HG03354 (cell line): Measurements from ENCODE around the gene DPP9.
A peak's percentile ranks its signal among the peaks of the same experiment; 100 is the strongest.
"Not testable (repeated sequence)": the region's sequence is repeated elsewhere in the genome, so short reads cannot be mapped to it uniquely, and the experiment has no call there.

Experiments used
- ATAC-seq: cut with Tn5 transposase; IDR thresholded peaks from one replicate; pipeline ENCODE4 v1.9.1; 2021; ENCODE audit warnings: mild to moderate bottlenecking; ENCODE audit not compliant: unreplicated experiment, poor library complexity, severe bottlenecking

DPP9 gene

DNA sequence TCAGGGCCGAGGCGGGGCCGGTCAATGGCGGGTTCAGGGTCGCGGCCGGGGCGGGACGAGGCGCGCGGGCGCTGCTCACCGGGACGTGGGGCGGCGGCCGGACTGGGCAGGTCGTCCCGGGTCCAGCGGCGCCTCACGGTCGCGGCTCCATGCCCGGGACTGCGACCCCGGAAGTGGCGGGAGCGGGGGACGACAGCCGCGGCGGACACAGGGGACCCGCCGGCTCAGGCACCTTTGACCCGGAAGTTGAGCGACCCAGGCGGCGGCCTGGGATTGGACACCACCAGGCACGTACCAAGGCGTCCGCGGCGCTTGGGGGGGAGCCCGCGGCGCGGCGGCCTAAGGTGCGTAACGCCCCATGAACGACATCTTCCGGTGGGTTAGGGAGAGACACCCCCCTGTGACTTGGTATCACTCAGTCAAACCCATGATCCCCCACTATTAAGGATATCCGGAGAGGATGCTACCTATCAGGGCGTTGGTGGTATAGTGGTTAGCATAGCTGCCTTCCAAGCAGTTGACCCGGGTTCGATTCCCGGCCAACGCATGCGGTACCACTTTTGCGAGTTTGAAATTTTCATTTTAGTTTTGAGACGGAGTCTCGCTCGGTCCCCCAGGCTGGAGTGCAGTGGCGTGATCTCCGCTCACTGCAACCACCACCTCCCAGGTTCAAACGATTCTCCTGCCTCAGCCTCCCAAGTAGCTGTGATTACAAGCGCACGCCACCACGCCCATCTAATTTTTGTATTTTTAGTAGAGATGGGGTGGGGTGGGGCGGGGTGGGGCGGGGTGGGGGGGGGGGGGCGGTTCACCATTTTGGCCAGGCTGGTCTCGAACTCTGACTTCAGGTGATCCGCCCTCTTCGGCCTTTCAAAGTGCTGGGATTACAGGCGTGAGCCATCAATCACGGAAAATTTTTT is at the start of gene DPP9:
DPP9 (minus strand) TSS at position 248 of the 920 bp plus-strand sequence. CDS start 3,936 bp downstream, outside the sequence.
- ATAC-seq = peak; percentile 90

DNA sequence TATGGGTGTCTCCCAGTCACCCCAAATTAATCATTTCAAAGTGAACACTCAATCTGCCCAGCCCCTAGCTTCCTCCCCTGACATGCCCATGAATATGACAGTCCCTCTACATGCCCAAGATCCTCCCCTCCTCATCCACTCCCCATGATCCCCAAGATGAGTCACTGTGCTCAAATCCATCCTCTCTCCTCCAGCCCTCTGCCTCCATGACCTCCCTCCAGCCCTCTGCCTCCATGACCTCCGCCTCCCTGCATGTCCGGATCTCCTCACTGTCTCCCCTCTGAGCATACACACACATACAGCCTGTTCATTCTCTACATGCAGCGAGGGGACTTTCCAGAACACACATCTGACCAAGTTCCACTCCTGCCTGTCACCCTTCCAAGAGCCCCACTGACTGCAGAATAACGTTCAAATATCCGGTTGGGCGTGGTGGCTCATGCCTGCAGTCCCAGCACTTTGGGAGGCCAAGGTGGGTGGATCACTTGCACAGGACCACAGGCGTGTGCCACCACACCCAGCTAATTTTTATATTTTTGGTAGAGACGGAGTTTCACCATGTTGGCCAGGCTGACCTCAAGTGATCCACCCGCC is 49.5 kb upstream of the DPP9 start:
- ATAC-seq = no peak

DNA sequence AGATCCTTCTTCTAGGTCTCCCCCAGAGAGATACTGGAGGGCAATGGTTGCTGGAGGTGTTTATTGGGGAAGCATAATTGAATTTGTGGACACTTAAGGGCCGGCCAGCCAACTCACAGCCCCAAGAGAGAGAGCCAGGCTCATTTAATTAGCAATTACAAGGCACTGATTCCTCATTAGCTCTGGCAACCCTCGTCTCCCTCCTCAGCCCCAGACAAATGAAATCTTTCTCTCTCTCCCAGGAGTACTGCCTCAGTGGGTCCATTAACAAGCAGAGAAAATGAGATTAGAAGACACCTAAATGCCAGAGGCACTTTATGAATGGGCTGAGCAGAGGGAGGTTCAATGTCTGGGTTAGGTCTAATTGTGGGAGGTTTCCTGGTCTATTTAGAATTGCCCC is 48.9 kb upstream of the DPP9 start:
- no peak for ATAC-seq

DNA sequence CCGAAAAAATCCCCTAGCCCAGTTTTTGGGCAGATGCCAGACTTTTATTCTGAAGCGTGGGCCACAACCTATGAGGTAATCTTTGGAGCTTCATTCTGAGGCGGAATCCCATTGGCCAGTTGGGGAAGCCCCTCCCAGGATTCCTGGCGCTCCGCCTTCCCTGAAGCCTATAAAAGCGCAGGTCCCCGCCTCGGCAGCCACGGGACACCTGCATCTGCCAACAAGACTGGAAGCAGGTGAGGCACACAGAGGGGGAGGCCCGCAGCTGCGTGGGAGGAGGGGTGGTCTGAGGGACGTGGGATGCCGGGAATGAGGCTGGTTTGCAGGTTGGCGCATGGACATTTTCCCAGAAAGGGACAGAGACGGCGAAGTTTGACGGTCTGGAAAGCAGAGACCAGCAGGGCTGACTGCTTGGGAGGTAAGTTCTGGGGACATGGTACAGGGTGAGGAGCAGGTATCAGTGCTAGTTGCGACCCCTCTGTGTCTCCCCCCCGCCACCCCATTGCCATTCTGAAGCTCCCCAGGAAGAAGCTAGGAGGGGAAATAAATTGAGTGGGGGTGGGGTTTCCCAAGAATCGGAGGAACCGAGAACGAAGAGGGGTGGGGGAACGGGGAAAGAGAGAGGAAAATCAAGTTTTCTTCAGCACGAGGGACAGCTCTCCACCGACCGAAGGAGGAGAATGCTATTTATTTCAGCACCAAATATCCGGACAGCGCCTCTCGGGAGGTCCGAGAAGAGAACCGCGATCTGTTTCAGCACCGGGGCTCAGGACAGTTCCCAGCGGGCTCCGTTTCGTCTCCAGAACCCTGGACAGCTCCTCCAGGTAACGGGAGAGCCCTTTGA is 45.5 kb upstream of the DPP9 start:
- no peak for ATAC-seq

DNA sequence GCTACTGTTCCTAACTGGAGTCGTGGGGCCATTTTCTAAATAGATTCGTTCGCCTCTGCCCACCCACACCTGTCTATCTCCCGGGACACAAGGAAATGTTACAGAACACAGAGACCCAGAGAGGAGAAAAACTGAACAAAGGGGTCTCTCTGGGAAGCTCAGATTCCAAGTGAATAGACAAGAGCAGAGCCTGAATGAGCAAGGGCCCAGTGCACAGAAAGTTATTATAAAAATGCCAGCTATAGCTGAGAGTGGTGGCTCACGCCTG is 40.7 kb upstream of the DPP9 start:
- ATAC-seq = no peak

DNA sequence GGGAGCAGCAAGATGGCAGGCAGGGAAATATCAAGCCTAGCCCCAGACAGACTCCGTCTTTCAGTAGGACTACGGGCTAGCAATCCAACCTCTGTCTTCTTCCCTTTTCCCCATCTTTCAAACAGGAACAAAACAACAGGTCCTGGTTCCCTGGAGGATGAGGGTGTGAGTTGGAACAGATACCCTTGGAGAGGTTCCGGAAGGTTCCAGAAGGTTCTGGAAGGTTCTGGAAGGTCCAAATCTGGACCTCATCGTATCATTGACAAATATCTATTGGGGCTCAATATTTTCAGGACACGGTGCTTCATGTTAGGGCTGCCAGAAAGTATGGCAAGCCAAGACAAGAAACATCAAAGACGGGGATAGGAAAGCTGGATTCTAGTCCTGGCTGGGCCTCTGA is 39.4 kb upstream of the DPP9 start:
- ATAC-seq = no peak

DNA sequence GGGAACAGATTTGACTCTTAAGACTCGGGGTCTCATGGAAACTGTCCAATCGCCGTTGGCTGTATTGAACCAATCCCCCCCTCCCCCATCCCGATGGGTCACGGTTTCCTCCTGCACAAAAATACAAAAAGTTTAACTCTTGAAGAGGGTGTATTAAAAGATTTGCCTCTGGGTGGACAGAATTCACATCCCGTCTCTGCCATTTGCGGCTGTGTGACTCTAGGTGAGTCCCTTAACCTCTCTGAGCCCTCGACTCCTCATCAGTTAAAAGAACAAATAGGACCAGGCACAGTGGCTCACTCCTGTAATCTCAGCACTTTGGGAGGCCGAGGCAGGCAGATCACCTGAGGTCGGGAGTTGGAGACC is 36.6 kb upstream of the DPP9 start:
- ATAC-seq = no peak

DNA sequence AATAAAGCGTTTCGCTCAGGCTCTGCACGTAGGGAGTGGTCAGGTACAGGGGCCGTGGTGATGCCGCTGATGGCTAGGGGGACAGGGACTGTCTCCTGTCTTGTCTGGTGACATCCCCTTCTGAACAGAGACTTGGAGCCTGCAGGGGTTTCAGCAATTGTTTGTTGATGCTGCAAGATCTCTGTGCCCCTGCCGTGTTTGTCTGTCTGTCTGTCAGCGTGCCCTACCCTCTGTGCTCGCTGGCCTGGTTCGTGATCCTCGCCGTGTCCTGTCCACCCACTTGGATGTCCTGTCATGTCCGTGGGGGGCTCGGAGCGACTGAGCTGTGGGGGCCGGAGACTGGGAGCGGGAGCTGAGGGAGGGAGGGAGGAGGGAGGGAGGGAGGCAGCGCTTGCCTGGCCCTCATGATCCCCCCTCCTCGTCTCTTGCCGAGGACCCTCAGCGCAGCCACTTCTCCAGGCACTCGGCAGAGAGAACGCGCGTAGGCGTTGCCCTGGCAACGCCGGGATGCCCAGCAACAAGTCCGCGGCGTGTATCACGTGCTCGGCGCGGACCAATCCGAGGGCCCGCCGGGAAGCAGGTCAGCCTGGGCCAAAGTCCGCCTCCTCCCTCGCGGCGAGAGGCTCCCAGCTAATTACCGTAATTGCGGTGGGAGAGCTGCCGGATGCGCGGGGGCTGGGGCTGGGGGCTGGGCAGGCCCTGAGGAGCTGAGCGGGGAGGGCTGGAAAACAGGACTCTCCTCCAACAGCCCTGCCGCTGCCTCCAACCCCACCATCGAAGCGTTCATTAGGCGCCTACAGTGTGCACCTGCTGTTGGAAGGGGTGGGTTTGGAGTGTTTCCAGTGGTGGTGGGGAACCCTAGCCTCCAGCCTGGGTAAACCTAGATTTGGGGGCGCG is 36.0 kb upstream of the DPP9 start:
- ATAC-seq = no peak

DNA sequence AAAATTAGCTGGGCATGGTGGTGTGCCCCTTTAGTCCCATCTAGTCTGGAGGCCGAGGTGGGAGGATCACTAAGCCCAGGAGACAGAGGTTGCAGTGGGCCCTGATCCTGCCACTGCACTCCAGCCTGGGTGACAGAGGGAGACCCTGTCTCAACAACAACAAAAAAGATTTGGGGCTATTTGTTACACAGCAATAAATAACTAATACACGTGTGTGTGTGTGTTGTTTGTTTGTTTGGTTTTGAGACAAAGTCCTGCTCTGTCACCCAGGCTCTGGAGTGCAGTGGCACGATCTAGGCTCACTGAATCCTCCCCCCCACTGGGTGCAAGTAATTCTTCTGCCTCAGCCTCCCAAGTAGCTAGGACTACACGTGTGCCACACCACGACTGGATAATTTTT is 35.0 kb upstream of the DPP9 start:
- ATAC-seq = no peak

DNA sequence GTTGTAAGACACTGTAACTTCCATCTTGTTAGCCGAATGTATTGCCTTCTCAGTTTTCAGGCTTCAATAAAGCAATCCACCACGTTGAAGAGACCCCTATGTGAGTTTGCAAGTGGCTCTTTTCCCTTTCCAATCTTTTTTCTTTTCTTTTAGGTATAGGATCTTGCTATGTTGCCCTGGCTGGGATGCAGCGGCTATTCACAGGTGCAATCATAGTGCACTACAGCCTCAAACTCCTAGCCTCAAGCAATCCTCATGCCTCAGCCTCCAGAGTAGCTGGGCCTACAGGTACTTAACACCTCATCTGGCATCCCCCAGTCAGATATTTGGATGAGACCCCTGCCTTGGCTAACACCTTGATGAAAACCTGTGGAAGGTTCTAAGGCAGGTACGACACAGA is 34.4 kb upstream of the DPP9 start:
- ATAC-seq = no peak

DNA sequence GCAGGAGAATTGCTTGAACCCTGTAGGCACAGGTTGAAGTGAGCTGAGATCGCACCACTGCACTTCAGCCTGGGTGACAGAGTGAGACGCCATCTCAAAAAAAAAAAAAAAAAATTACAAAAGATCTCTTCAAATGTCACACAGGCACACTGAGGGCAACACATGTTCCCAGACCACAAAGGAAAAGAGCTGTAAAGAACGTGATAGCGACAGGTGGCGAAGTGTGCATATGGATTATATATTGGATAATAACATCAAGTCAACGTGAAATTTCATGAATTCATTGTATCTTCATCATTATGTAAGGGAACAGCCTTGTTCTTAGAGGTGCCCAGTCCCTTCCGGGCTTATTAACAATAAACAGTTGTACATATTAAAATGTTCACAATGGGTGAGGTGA is 31.8 kb upstream of the DPP9 start:
- ATAC-seq = no peak

DNA sequence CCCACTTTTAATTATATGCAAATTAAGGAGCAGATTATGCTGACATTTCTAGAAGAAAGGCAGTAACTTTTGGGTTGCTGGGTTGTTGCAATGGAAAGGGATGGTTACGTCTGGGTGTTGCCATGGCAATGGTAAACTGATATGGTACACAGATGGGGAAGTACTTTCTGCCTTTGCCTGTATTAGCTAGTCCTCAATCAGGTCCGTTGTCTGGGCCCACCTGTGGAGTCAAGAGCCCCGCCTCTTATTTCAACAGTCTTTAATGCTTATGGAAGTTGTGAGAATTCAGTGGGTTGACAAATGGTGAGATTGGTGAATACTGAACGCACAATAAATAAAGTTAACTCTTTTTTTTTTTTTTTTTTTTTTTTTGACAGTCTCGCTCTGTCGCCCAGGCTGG is 30.6 kb upstream of the DPP9 start:
- ATAC-seq = no peak

DNA sequence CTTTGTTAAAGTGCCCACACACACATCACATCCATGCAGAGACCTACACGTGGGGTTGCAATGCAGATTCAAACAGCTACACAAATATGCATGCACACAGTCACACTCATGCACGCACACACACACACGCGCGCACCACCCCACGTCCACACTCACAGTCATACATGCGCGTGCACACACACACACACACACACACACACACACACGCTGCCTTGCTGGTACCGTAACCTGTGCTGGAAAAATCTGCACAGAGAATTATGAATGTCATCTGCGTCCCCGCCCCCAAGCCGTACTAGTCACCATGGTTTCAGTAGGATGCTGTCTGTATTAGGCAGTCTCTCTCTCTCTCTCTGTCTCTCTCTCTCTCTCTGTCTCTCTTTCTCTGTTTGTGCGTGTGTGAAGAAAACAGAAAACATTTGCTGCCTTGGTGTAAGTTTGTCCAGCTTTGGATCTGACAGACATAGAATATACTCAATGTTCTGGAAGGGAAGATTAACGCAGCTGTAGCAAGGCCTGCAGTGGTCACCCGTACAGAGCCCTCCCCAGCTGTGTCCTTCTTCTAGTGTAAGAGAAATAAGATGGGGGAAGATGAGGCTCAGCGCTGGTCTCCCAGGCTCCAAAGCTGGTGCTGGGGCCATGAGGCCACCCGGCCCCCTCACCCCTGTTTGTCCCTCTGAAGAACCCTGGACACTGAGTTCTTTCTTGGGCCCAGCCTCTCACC is 26.4 kb upstream of the DPP9 start:
- ATAC-seq = no peak

DNA sequence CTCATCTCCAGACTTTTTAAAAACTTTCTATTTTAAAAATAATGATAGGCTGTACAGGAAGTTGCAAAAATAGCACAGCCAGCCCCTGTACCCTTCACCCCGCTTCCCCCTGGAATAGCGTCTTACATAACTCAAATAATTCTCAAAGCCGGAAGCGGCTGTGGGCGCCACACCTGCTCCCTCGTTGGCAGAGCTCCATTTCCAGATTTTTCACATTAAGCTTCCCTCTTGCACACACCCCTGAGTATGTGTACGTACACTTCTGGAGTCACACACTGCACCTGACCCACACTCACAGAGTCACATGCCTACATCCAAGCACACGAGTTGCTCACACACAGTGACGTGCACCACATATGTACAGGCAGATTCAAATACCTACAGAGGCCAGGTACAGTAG is 24.9 kb upstream of the DPP9 start:
- ATAC-seq = no peak

DNA sequence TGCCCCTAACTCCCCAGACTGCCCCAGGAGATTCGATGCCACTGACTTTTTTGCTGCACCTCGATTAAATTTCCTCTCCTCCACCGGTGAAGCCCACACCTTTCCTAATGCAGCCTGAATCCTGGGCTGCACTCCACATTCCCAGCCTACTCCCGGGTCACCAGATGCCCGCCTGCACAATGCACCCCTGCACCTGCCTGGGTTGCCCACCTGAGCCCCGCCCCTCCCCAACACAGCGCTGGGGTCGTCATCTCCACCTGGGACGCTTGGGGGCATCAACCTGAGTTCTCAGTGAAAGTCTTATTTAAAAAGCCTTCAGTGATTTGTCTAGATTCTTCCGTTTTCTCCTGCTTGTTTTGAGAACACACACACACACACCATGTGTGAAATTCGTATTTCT is 24.5 kb upstream of the DPP9 start:
- ATAC-seq = no peak

DNA sequence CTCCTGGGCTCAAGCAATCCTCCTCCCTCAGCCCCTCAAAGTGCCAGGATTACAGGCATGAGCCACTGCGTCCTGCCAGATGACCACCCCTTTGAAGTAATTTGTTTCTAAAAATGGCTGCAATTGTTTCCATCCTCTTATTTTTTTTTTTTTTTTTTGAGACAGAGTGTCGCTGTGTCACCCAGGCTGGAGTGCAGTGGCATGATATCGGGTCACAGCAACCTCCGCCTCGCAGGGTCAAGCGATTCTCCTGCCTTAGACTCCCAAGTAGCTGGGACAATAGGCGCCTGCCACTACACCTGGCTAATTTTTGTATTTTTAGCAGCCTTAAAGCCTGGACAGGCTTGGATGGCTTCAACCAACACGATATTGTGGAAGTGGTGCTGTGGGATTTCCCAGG is 22.3 kb upstream of the DPP9 start:
- no peak for ATAC-seq

DNA sequence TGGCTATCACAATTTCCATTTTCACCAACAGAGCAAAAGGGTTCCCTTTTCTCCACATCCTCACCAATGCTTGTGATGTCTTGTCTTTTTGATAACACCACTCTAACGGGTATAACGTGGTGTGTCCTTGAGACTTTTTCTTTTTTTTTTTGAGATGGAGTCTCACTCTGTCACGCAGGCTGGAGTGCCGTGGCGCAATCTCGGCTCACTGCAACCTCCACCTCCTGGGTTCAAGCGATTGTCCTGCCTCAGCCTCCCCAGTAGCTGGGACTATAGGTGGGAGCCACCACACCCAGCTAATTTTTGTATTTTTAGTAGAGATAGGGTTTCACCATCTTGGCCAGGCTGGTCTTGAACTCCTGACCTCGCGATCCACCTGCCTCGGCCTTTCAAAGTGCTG is 21.5 kb upstream of the DPP9 start:
- ATAC-seq = not testable (repeated sequence)

DNA sequence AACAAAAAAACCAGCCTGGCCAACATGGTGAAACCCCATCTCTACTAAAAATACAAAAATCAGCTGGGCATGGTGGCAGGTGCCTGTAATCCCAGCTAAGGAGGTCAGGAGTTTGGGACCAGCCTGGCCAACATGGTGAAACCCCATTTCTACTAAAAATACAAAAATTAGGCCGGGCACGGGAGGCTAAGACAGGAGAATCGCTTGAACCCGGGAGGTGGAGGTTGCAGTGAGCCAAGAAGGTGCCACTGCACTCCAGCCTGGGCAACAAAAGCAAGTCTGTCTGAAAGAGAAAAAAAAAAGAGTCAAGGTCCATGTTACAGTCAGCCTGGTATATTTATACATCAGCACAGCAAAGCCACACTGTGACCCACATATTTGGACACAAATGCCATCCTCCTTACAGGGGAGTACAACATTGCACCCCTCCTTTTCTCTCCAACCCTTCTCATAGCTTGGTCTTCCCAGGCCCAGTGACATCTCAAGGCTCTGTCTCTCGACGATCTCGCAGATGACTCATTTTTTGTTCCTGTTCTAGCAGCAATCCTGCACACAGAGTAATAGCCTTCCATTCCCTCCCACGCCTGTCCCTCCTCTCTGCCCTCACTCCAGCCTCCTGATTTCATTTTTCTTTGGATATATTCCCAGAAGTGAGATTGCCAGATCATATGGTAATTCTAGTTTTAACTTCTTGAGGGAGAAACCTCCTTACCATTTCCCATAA is 21.0 kb upstream of the DPP9 start:
- no peak for ATAC-seq
